Measurements from ENCODE around the gene RAP1A. TPM values are rescaled to one million over a fixed set of nuclear protein-coding genes. Genes with fewer than 3 reads are reported as not detected.

RAP1A gene
- total RNA-seq, 1 experiment from 2014 or later = 37.1 TPM

GRCh38 chr1:111600886-111601386 lies 18.7 kb upstream of the RAP1A start:
- POLR2A ChIA-PET = no interaction called here
- no TSS peak for BruUV-seq (replicated peaks)

DNA sequence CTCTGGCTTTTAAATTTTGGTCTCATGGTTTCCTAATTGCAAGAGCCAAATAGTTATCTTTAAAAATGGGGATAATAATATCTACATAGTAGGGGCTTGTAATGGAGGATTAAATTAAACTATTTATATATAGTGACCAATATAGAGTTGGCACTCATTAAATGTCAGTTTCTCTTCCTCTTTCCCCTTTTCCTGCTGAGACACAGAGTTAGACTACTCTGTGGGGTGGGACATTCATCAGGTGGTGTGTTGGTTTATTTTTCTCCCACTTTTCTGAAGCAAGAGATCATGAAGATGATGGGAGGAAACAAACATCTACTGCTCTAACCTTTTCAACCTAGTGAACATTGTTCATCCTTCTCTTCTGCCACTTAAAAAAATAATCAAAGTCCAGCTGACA lies 17.3 kb upstream of the RAP1A start:
- no peak for TF ChIP-seq SIN3A (IDR thresholded peaks at IDR 0.05; ENCODE audit: borderline replicate concordance, insufficient read depth, low read depth, low read length)
- TF ChIP-seq, protein P1, sequence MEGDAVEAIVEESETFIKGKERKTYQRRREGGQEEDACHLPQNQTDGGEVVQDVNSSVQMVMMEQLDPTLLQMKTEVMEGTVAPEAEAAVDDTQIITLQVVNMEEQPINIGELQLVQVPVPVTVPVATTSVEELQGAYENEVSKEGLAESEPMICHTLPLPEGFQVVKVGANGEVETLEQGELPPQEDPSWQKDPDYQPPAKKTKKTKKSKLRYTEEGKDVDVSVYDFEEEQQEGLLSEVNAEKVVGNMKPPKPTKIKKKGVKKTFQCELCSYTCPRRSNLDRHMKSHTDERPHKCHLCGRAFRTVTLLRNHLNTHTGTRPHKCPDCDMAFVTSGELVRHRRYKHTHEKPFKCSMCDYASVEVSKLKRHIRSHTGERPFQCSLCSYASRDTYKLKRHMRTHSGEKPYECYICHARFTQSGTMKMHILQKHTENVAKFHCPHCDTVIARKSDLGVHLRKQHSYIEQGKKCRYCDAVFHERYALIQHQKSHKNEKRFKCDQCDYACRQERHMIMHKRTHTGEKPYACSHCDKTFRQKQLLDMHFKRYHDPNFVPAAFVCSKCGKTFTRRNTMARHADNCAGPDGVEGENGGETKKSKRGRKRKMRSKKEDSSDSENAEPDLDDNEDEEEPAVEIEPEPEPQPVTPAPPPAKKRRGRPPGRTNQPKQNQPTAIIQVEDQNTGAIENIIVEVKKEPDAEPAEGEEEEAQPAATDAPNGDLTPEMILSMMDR (IDR thresholded peaks at IDR 0.05) = no peak
- no peak for TF ChIP-seq POLR2AphosphoS5 (IDR thresholded peaks at IDR 0.05; ENCODE audit: low read depth, low read length)
- no peak for TF ChIP-seq REST (IDR thresholded peaks at IDR 0.05; ENCODE audit: insufficient read depth in 1 of 2, low read depth in 2 of 2, low read length in 1 of 2)
- no peak for TF ChIP-seq TCF7L2 (IDR thresholded peaks at IDR 0.05; ENCODE audit: low read depth, low read length)
- intact Hi-C loops (cut with micrococcal nuclease; ENCODE audit: unreplicated experiment) = no loop called here
- Histone ChIP-seq H3K27ac (ENCODE audit: low read length) (no peak overlapping the region), H3K36me3 (ENCODE audit: control insufficient read depth, insufficient read depth, low read length) (no peaks in the 10 kb centered on the region), H3K27me3 (ENCODE audit: control insufficient read depth, insufficient read depth, low read length) (no peaks in the 10 kb centered on the region), H3K9me3 (ENCODE audit: control insufficient read depth, insufficient read depth, low read depth, low read length) (no peaks in the 10 kb centered on the region), H3K4me1 (ENCODE audit: control insufficient read depth, insufficient read depth, low read length) (no peaks in the 10 kb centered on the region), H3K4me3 (ENCODE audit: low read depth in 2 of 2, low read length in 2 of 2) (no peak overlapping the region)
- BruUV-seq (replicated peaks) = no TSS peak
- in situ Hi-C loops (cut with HindIII; ENCODE audit: low pct_unique_long_range_greater_than_20kb, low sequenced_read_pairs) = no loop called here
- ATAC-seq (no peak), DNase-seq (ENCODE audit: low read depth, low spot score) (no peak)
- POLR2A ChIA-PET = no interaction called here
- CTCF ChIA-PET = no interaction called here

More at GRCh38 chr1:111600886-111601386, 18.7 kb upstream of the RAP1A start:
- in situ Hi-C loops (cut with HindIII; ENCODE audit: low pct_unique_long_range_greater_than_20kb, low sequenced_read_pairs) = no loop called here
- no peak overlapping the region for H3K27ac ChIP-seq (ENCODE audit: low read length)
- no peak for DNase-seq (ENCODE audit: low read depth, low spot score)
- H3K4me3 ChIP-seq (ENCODE audit: low read depth in 2 of 2, low read length in 2 of 2) = no peak overlapping the region
- ATAC-seq = no peak
- intact Hi-C loops (cut with micrococcal nuclease; ENCODE audit: unreplicated experiment) = no loop called here
- CTCF ChIA-PET = no interaction called here
- no peaks in the 10 kb centered on the region for H3K27me3 ChIP-seq (ENCODE audit: control insufficient read depth, insufficient read depth, low read length)
- H3K9me3 ChIP-seq (ENCODE audit: control insufficient read depth, insufficient read depth, low read depth, low read length) = no peaks in the 10 kb centered on the region
- H3K4me1 ChIP-seq (ENCODE audit: control insufficient read depth, insufficient read depth, low read length) = no peaks in the 10 kb centered on the region
- TF ChIP-seq REST (IDR thresholded peaks at IDR 0.05; ENCODE audit: insufficient read depth in 1 of 2, low read depth in 2 of 2, low read length in 1 of 2) (no peak), SIN3A (IDR thresholded peaks at IDR 0.05; ENCODE audit: borderline replicate concordance, insufficient read depth, low read depth, low read length) (no peak), TCF7L2 (IDR thresholded peaks at IDR 0.05; ENCODE audit: low read depth, low read length) (no peak)
- TF ChIP-seq, protein P1 (IDR thresholded peaks at IDR 0.05) = no peak
- H3K36me3 ChIP-seq (ENCODE audit: control insufficient read depth, insufficient read depth, low read length) = no peaks in the 10 kb centered on the region
